Colon (tissue), 2 donors: ENCODE results near the gene ITGA11.

Experiments
- FAIRE-seq: peaks from 2 replicates; lab custom pipeline; 2012; peaks lifted over from hg19 to GRCh38; lab: Jason Lieb, UNC
- donor health status: control.
- donor health status: control.

The ITGA11 gene

DNA sequence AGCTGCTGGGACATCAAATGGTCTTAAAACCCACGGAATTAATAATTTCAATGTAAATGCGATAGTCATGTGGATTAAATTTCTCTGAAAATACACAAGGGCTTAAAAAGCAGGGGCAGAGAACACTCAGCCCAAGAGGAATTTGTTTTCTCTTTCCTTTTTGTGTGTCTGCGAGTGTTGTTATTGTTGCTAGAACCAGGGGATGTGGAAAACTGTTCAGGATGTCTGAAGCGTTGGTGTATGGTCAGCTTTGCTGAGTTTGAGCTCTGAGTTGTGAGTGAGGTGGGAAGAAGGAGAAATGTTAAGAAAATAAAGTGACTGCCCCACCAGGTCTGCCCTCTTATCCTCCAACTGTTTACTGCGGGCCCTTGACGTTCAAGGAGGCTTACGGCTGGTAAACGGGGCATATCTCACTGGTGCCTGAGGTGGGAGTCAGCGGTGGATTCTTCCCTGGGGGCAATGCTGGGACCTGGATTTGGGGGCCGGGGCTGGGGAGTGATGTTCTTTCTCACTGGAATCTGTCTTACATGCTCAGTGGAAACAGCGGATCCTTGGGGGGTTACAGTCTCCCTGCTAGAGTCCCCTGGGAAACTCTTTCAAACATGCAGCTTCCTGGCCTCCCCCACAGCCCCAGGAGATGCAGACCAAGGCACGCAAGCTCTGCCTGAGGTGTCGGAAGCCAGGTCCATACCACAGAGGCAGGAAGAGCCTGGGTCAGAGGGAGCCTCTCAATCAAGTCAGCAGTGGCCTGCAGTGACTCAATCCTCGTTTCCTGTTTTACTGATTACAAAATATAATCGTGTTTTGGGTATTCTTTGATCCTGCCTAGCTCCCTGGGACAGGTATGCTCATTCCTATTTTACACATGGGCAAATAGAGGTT is 41.8 kb downstream of the ITGA11 start:
- no peak for FAIRE-seq

DNA sequence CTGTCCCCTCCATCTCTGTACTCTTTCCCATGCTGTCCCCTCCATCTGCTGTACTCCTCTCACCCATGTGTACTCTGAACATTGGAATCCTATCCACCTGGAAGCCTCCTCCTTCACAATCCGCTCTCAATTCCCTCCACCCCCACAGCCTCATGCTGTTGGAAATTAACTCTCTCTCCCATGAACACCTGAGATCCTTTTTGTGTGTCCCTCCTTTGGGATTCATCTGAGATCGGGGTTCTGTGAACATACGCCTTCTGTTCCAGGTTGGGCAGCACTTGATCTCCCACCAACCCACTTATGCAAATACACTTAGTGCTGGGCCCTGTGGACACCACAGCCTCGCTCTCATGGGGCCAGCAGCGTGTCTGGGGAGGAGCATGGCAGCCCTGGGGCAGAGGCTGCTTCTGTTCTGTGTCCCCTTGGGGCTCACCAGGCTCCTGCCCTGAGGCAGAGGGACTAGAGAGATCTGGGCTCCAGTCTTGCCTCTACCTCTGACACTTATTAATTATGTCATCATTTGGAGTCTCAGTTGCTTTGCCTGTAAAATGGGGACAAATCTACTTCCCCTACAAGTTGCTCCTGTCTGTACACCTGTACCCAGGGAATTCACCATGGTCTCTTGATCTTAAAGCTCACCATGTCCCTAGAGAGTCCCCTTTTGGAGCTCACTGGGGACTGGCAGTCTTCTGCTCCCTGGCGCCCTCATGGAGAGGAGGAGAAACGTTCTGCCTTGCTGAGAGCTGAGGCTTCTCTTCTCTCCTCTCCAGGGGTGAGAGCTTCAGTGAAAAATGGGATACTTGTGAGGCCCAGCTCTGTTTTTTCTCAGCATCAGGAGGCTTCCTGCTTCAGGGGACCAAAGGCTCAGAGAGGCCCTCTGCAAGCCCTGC is 42.7 kb downstream of the ITGA11 start:
- no peak for FAIRE-seq

DNA sequence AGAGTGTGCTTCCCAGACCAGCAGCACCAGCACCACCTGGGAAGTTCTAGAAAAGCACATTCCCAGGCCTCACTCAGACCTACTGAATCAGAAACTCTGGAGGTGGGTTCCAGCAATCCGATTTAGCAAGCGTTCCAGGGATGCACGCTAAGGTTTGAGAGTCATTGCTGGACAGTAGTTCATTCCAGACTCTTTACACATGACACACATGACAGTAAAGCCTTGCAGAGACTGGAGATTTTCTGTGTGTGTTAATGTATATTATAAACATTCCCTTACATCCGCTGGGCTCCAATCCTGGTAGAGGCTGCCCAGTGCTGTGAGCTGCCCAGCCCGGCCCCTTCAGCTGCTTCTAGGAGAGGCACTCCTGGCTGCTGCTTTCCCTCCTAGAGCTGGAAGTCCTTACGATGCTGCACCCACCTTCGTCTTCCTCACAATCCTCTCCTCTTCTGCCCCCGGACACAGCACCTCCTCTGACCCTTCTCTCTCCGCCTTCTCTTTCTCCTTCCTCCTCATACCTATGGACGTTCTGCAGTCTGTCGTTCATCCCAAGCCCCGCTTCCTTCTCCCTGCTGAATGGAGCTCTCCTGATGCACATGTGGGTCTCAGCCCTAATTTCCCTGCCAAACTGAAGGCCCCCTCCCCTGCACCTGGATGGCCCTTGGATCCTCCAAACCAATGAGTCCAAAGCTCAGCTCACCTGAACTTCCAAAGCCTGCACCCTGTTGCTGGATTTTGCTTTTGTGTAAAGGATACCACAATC is 44.4 kb downstream of the ITGA11 start:
- no peak for FAIRE-seq

DNA sequence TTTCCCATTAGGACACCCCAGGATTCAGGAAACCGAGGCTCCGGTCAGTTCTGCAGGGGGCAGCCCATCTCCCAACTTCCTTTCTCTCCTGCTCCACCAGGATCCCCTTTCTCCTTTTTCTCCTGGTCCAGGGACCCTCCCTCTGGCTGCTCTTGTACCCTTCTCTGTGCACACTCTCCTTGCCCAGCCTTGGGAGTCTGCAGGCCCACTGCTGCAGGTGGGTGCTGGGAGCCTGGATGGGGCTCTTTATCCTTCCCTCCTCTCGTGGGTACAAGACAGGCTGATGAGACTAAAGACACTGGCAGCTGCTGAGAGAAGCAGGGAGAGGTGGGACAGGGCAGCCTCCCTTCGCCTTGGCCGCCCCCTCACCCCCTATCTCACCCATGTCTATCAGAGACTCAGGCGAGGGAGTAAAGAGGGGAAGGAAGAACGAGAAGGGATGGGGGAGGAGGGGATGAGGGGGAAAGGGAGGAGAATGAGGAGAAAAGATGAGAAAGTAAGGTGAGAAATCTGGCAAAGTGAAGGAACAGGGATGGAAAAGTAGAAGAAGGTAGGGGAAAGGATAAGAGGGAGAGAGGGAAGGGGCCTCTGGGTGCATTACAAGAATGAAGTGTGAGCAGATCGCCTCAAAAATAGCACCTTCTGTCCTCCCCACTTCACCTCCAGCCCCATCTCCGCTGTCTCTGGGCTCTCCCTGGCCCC is 45.2 kb downstream of the ITGA11 start:
- no peak for FAIRE-seq

DNA sequence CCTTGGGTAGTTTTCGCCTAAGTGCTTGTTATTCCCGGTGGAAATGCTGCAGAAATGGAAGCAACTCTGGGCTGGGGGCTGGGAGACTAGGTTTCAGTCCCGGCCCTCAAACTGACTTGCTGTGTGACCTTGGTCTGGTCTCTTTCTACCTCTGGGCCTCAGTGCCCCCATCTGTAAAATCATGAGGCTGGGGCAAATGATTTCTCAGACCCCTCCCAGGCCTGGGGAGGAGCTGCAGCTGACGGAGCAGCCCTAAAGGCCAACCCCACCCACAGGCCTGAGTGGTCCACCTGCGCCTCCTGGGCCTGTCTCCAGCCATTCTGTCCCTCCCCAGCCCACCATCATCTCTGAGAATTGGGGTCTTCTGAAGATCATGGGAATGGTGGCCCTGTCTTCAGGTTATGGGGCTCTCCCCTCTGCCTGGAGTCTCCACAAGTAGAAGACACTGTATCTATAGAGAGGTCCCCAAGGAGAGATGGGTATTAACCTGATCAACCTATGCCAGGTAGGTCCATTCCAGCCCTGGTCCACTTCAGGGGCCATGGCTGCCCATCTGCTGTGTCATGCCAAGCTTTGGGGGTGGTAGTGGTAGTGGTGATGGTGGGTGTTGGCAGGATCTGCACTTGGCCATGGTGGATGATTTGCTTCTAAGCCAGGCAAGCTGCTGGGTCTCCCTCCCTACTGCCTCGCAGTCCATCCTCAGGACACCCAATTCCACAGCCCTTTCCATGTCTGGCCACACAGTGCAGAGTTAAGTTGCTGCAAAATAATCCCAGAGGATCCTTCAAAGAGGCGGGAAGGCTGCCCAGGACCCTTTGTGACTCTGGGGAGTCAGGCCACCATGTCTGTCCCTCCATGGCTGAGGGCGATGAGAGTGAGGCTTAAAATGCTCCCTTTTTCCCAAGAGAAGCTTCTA is 46.0 kb downstream of the ITGA11 start:
- no peak for FAIRE-seq

DNA sequence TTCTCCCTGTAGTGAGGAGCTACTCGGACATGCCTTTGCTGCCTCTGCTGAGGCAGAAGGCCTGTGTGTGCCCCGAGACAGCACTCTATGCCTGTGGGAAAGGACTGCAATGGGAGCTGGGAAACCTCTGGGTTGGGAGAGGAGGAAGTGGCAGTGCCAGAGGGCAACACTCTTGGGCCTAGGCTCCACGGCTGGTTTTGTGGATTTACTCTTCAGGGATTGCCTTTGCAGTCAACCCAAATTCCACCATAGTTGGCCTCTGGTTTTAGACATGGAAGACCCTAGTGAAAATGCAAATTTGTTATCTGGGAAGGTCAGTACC is 46.8 kb downstream of the ITGA11 start:
- no peak for FAIRE-seq

DNA sequence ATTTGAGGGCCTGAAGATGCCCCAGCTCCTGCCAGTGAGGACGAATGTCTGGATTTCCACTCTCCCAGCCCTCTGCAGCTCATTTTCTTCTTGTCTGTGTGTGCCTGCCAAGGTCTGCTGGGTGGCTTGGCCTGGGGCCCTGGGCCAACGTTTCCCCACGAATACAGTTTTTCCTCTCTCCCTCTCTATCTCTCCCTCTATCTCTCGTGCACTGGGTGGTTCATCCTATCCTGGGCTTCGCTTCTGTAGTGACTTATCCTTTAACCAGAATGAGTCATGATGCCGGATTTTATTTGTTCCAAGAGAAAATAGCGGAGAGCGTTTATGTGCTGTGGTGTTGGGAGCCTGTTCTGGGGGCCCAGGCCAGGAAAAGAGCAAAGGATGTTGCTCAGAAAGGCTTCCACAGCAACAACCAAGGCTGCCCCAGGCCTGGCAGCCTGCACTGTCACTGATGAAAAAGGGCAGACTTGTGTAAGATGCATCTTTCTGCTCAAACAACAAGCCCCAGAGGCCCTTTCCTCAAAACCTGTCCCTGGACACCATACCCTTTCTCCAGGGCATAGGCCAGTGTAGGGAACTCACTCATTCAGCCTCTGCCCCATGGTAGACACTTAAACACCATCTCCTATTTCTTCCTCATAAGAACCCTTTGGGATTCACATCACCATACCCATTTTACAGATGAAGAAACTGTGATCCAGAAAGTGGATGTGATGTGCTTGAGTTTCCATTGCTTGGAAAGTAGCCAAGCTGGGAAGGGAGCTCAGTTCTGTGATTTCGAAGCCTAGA is 47.3 kb downstream of the ITGA11 start:
- FAIRE-seq: no peak

DNA sequence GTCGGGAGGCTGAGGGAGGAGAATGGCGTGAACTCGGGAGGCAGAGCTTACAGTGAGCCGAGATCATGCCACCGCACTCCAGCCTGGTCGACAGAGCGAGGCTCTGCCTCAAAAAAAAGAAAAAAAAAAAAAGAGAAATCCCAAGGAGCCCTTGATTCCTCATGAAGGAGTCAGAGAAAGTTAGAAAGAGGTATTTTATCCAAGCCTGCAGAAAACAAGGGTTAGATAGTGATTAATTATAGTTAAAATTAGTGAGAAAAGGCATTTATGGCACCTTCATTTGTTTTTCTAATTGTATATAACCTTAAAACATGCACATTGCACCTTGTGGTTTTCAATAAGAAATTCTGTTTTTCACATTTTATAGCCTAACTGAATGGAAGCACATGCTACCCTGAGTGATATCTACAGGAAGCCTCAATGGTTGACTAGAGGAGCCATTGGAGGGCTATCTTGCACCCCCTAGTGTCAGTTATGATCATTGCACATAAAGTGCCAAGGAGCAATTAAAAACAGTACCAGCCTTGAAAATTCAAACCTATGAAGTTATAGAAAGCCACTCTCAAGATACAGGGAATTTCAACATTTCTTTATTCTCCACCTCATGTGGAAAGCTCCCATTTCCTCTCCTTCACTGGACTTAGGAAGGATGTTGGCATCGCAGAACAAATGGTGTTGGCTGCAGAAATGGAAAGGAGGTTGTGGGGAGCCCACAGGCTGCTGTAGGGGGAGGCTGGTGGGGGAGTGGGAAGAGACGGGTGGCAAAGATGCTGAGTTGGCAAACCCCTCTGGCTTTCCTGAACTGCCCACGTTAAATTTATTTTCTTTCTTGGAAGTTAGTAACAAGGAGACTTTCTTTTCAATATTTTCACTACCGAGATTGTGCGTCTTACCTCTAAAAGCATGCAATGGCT is 48.5 kb downstream of the ITGA11 start:
- no peak for FAIRE-seq

DNA sequence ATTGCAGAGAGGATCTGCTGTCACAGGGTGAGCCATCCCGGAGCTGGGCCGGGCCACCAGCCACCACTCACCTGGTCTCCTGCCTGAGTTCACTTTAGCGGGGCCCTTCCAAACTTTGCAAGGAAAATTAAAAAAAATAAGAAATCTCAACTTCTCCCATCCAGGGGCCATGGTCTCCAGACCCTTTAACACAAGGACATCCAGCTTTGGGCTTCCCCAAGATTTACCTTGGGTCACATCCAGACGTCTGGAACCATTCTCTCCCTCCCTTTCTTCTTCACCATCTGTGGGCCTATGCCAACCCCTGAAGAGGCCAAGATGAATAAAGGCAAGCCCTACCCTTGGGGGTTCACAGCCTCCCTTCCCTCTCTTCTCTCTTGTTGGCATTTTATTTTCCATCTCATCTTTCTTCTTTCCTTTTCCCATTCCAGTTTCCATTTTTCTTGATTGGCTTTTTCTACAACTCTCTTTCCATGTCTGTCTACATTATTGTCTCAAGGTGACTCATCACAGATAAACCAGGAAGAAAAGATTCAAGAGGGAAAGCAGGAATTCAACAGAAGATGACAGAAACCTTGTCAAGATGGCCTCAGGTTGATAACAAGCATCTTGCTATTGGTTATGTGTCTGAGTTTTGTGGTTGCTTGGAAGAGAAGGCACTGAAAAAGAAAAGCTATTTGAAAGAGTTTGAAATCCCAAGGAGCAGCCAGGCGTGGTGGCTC is 49.5 kb downstream of the ITGA11 start:
- FAIRE-seq: no peak

DNA sequence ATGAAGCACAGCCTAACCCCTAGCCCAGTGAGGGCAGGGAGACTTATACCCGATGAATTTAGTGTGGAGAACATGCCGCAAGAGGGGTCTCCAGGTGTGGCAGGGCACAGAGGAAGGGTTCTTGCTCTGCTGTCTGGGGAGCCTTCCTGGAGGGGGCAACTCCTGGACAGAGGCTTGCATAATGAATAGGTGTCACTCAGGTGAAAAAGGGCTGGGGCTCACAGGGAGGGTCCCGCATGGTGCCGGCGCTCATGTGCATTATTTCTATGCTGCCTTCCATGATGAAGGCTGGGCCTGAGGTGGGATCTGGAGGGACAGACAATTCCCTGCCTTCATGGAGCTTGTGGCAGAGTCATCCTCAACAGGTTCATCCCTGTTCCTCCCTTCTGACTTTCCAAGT is 51.5 kb downstream of the ITGA11 start:
- FAIRE-seq: no peak

DNA sequence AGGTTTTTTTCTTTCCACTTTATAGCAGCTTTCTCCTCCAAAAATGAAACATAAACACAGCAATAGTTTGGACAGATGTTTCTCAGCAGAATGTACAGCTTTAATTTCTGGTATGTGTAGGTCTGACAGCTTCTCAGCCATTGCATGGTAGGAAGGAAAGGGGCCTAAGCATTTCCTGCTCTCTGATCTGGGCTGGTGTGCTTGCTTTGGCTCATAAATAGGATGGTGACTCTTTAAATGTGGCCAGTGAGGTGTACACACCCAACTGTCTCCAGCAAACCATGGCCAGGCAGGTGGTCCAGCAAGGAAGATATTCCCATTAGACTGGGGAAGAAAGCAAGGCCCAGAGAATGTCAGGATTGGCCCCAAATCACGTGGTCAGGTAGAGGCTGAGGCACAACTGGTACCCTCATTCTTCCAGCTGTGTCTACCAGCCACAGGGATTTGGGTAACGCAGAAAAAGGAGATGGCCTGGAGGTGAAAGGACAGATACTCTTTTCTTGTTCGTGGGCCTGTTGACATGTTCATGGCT is 52.1 kb downstream of the ITGA11 start:
- no peak for FAIRE-seq

DNA sequence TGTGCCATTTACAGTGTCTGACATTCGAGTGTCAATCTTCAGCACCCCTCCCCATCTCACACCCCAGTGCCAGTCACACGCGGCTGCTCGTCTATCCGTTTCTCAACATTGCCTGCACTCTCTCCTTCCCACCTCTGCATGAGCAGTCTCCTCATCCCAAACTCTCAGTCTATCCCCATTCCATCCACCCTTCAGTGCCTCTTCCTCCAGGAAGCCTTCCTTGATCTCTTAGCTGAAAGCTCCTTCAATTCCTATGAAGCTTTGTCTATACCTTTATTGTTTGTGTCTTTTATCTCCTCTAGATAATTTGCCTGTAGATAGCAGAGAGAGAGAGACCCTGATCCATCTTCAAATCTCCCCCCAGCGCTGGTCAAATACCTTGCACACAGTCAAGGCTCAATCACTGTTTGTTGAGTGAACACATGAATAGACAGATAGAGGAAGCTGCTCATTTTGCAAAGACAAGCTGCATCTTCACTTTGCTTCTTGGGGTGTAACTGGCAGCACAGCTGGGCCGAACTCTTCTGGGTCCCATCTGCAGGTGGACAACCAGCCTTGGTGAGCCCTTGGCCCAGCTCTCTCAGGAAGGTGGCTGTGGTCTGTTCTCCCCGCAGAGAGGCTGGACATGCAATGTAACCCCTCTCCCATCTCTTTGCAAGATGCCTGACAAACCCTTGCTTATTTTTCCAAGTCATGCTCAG is 52.8 kb downstream of the ITGA11 start:
- FAIRE-seq: no peak

DNA sequence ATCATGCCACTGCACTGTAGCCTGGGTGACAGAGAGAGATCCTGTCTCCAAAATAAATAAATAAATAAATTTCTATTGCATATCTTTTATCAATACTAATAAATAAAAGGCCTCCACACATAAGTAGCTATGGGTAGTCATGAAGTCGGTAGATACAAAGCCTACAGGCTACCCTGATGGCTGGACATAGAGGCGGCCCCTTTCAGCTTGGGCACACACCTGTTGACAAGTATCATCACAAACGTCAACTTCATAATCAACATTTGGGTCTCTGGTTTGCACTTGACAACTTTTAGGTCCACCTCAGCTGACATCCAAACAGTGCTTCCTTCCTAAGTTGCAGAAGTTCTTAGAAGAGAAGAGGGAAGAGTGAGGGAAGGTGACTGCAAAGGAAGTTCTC is 53.4 kb downstream of the ITGA11 start:
- no peak for FAIRE-seq

DNA sequence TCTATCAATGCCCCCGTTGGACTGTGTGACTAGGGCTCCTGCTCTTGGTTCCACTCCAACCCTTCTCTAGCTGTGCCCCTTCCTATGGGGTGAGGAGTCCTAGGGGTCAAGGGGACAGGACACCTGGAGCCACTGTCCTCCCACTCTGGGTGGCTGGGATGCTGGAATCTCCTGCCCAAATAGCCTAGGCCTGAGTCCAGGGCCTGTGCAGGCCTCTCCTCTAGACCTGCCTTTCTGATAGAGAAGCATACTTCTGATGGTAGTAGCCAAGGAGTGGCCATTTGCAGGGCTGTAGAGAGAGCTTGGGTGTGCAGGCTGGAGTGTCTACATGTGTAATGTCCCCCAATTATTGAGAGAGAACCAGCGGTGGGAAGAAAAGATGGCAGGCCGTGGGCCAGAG is 54.2 kb downstream of the ITGA11 start:
- FAIRE-seq: no peak

DNA sequence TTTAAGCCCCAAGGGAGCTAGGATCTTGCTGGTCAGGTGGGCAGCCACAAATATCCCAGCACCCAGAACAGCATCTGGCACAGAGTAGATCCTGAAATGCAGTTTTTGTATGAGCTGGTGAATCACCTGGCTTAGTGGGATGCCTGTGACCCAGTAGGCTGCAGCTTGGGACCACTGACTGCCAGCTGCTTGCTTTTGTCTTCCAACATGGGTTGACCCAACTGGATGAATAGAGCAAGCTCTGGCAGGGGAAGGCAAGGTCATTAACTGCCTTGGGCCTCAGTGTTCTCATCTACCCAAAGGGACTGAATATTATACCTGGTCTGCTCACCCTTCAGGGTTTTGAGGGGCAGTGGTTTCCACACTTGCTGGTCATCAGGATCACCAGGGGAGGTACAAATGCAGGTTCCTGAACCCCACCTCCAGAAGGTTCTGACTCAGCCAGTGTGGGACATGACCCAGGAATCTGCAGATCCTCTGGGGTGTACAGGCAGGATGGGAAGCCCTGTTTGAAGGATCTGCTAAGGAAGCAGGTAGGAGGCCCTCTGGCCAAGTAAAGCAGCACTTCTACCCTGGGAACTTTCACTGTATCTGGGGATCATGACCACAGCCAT is 55.4 kb downstream of the ITGA11 start:
- no peak for FAIRE-seq

DNA sequence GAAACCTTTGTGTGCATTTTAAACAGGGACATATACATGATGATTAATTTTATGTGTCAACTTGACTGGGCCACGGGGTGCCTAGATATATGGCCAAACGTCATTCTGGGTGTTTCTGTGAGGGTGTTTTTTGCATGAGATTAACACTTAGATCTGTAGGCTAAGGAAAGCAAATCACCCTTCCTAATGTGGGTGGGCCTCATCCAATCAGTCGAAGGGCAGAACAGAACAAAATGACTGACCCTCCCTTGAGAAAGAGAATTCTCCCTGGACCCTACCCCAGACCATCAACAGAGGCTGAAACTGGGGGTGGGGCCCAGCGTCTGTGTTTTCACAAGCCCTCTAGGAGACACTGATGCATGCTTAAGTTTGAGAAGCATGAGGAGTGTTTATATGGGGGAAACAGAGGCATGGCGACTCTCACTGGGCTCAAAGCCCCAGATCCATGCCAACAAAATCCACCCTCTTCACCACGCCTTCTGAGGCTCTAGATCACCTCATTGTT is 56.2 kb downstream of the ITGA11 start:
- FAIRE-seq: no peak

DNA sequence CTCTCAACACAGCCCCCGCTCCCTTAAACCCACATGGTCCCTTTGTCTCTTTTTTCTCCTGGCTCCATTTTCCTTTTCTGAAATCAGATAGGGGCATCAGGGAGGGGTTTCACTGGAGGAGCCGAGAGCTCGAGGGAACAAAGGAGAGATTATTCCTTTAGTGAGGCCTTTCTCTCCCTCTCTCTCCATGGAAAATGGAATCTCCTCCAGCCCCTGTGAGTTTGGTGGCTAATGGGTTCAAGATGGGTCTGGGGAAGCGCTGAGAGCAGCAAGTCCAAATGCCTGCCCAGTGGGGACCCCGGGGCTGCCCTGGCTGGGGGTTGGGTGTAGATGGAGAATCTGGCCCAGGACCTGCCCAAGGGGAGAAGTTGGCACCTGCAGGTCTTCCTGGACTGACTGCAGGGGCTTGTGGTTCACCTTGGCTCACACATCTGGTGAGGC is 56.8 kb downstream of the ITGA11 start:
- no peak for FAIRE-seq
